HEK293T (cell line): Measurements from ENCODE around the gene LILRB4.
"Not testable (repeated sequence)": the region's sequence is repeated elsewhere in the genome, so short reads cannot be mapped to it uniquely, and the experiment has no call there.

Experiments
- FOXK2 ChIP-seq: fragments of 450-650 bp; IDR thresholded peaks from 2 replicates; pipeline ENCODE4 v1.6.1; 2016; ENCODE audit warnings: mild to moderate bottlenecking
- LEF1 ChIP-seq: fragments of 450-650 bp; IDR thresholded peaks from 2 replicates; pipeline ENCODE4 v1.6.1; 2017; ENCODE audit warnings: mild to moderate bottlenecking, borderline replicate concordance
- TARDBP ChIP-seq: fragments of 450-650 bp; IDR thresholded peaks from 2 replicates; pipeline ENCODE4 v1.6.1; 2016

GRCh38 chr19:54636081-54636480 is 26.7 kb upstream of the LILRB4 start:
- TF ChIP-seq LEF1, TARDBP, FOXK2: not testable (repeated sequence)
